Breast epithelium (tissue), 3 donors: ENCODE data around the gene LRRIQ1.

Experiments used
- CTCF ChIP-seq, 3 donors: fragments of 450-650 bp; IDR thresholded peaks; one replicate each; pipeline ENCODE4 v1.5.1; 2016 to 2017; ENCODE audit warnings: antibody characterized with exemption in 3 of 3, mild to moderate bottlenecking in 3 of 3, moderate library complexity in 3 of 3
- POLR2AphosphoS5 ChIP-seq, 3 donors: sonication (generic); formaldehyde crosslinking; IDR thresholded peaks; one replicate each; pipeline ENCODE4 v1.6.1; 2017; ENCODE audit warnings: antibody characterized with exemption in 3 of 3

- TF ChIP-seq CTCF (IDR thresholded peaks at IDR 0.05): no peak
- TF ChIP-seq POLR2AphosphoS5 (IDR thresholded peaks at IDR 0.05): no peak
These were observed 7.7 kb downstream of the LRRIQ1 start for GRCh38 chr12:85043829-85044228.
